Nephron (organoid): Measurements from ENCODE around the gene MLLT10.

Experiments
- H3K27ac Mint-ChIP-seq, 3 experiments: 2 replicates each; pipeline ENCODE4 v1.8.0; 2020; ENCODE audit warnings: mixed read lengths in 3 of 3, mild to moderate bottlenecking in 2 of 3, moderate library complexity in 1 of 3
- H3K27me3 Mint-ChIP-seq: 2 replicates; pipeline ENCODE4 v1.8.0; 2021; ENCODE audit warnings: low read depth, mild to moderate bottlenecking, moderate library complexity, mixed read lengths
- H3K36me3 Mint-ChIP-seq: 2 replicates; pipeline ENCODE4 v1.8.0; 2020; ENCODE audit warnings: low read depth, mixed read lengths
- H3K4me1 Mint-ChIP-seq: 2 replicates; pipeline ENCODE4 v1.8.0; 2020; ENCODE audit warnings: mixed read lengths
- H3K4me3 Mint-ChIP-seq, 3 experiments: 2 replicates each; pipeline ENCODE4 v1.8.0; 2020; ENCODE audit warnings: mild to moderate bottlenecking in 3 of 3, mixed read lengths in 3 of 3, moderate library complexity in 2 of 3
- H3K9me3 Mint-ChIP-seq: 2 replicates; pipeline ENCODE4 v1.8.0; 2020; ENCODE audit warnings: mixed read lengths
- CTCF ChIP-seq, 3 experiments: fragments of 200-600 bp; sonication (generic); IDR thresholded peaks; one replicate each; pipeline ENCODE4 v1.5.0; 2021; ENCODE audit warnings: antibody characterized with exemption in 3 of 3; ENCODE audit not compliant: unreplicated experiment in 3 of 3

Gene MLLT10

GRCh38 chr10:21637795-21638194 lies 103.8 kb downstream of the MLLT10 start:
- Mint-ChIP-seq H3K9me3 (no peaks in the 10 kb centered on the region), H3K36me3 (peaks cover 22% of the 10 kb centered on the region), H3K4me1 (peaks cover 24% of the 10 kb centered on the region), H3K4me3 (no peak overlapping the region), H3K27me3 (no peaks in the 10 kb centered on the region), H3K27ac (no peak overlapping the region)
- TF ChIP-seq CTCF (IDR thresholded peaks at IDR 0.05; ENCODE audit: unreplicated experiment in 3 of 3), result no peak

- Mint-ChIP-seq H3K9me3 (no peaks in the 10 kb centered on the region), H3K4me3 (no peak overlapping the region), H3K4me1 (peaks cover 24% of the 10 kb centered on the region), H3K36me3 (peaks cover 22% of the 10 kb centered on the region), H3K27ac (no peak overlapping the region), H3K27me3 (no peaks in the 10 kb centered on the region)
- TF ChIP-seq CTCF (IDR thresholded peaks at IDR 0.05; ENCODE audit: unreplicated experiment in 3 of 3), result no peak
Observed at GRCh38 chr10:21638681-21639080, 104.6 kb downstream of the MLLT10 start.

- H3K36me3 Mint-ChIP-seq, result peaks cover 32% of the 10 kb centered on the region
- no peak for TF ChIP-seq CTCF (IDR thresholded peaks at IDR 0.05; ENCODE audit: unreplicated experiment in 3 of 3)
- H3K27ac Mint-ChIP-seq, result no peak overlapping the region
- H3K27me3 Mint-ChIP-seq, result no peaks in the 10 kb centered on the region
- no peaks in the 10 kb centered on the region for H3K9me3 Mint-ChIP-seq
- no peaks in the 10 kb centered on the region for H3K4me1 Mint-ChIP-seq
- H3K4me3 Mint-ChIP-seq, result no peak overlapping the region
Observed at GRCh38 chr10:21648040-21648439, 114.0 kb downstream of the MLLT10 start.

GRCh38 chr10:21649454-21649872 lies 115.4 kb downstream of the MLLT10 start:
- Mint-ChIP-seq H3K4me3 (no peak overlapping the region), H3K4me1 (no peaks in the 10 kb centered on the region), H3K27ac (peak overlapping the region in 1 of 3 experiments; percentile 28), H3K27me3 (no peaks in the 10 kb centered on the region), H3K36me3 (peaks cover 32% of the 10 kb centered on the region), H3K9me3 (no peaks in the 10 kb centered on the region)
- TF ChIP-seq CTCF (IDR thresholded peaks at IDR 0.05; ENCODE audit: unreplicated experiment in 3 of 3), result no peak

- Mint-ChIP-seq H3K9me3 (no peaks in the 10 kb centered on the region), H3K4me1 (no peaks in the 10 kb centered on the region), H3K27ac (no peak overlapping the region), H3K4me3 (no peak overlapping the region), H3K27me3 (no peaks in the 10 kb centered on the region), H3K36me3 (peaks cover 32% of the 10 kb centered on the region)
- no peak for TF ChIP-seq CTCF (IDR thresholded peaks at IDR 0.05; ENCODE audit: unreplicated experiment in 3 of 3)
Observed at GRCh38 chr10:21650353-21650752, 116.3 kb downstream of the MLLT10 start.

GRCh38 chr10:21655236-21655635 lies 121.2 kb downstream of the MLLT10 start:
- H3K27me3 Mint-ChIP-seq, result no peaks in the 10 kb centered on the region

More at GRCh38 chr10:21655236-21655635, 121.2 kb downstream of the MLLT10 start:
- H3K36me3 Mint-ChIP-seq, result no peaks in the 10 kb centered on the region
- H3K4me3 Mint-ChIP-seq, result no peak overlapping the region
- TF ChIP-seq CTCF (IDR thresholded peaks at IDR 0.05; ENCODE audit: unreplicated experiment in 3 of 3), result no peak
- H3K9me3 Mint-ChIP-seq, result no peaks in the 10 kb centered on the region
- no peaks in the 10 kb centered on the region for H3K4me1 Mint-ChIP-seq
- H3K27ac Mint-ChIP-seq, result no peak overlapping the region
